ENCODE data around the gene FZR1. TPM values are rescaled to one million over a fixed set of nuclear protein-coding genes. Genes with fewer than 3 reads are reported as not detected.

The FZR1 gene
- total and polyA plus RNA-seq, 2 of the 8 experiments (the other 6 are each of a cell fraction or from before 2014, with no cell fraction given) = 21.6 to 35.5 TPM

DNA sequence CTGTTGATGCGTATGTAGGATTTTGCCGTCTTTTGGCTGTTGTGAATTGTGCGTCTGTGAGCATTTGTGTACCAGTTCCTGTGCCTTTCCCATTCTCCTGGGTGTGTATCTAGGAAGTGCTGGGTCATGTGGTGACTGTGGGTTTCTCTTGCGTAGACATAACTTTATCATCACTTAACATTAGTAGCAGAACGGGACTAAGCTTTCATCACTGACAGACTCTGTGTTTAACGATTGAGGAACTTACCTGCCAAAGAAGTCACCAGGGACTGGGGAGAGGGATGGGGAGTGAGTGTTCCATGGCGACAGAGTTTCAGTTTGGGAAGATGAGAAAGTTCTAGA, 15.0 kb downstream of the FZR1 start:
- Histone ChIP-seq H2BK120ac (replicated peaks; ENCODE audit: low read depth, low read length) (no peak overlapping the region), H3K36me3 (ENCODE audit: control insufficient read depth in 2 of 4, insufficient read depth in 4 of 4, low read length in 3 of 4) (peaks cover 0 to under 1% (median 0%) of the 10 kb centered on the region in 4 experiments; a peak in 1 of 8 replicates), H2BK15ac (ENCODE audit: low read length) (no peak overlapping the region), H3K79me2 (ENCODE audit: control insufficient read depth in 1 of 2, insufficient read depth in 2 of 2, low read length in 2 of 2) (peaks cover 0 to 43% of the 10 kb centered on the region in 2 experiments; a peak in 3 of 4 replicates), H3K79me1 (ENCODE audit: low read depth, low read length) (peaks cover 5% of the 10 kb centered on the region; the same call in 1 of the 2 replicates), H4K5ac (ENCODE audit: insufficient read length, low read depth, low read length) (no peak overlapping the region), H3K4ac (replicated peaks; ENCODE audit: insufficient read length, low read depth, low read length) (no peak overlapping the region), H3K56ac (replicated peaks; ENCODE audit: insufficient read length, low read depth, low read length) (no peak overlapping the region), H3K14ac (ENCODE audit: insufficient read length) (no peak overlapping the region), H2AFZ (ENCODE audit: low read length) (no peak overlapping the region), H3K9me3 (ENCODE audit: insufficient read depth in 2 of 2, low read depth in 1 of 2, low read length in 1 of 2) (no peaks in the 10 kb centered on the region), H2BK5ac (ENCODE audit: low read depth, low read length) (peak overlapping the region; percentile 47; the same call in 1 of the 2 replicates), H3K4me2 (ENCODE audit: insufficient read depth in 1 of 2, low read depth in 2 of 2, low read length in 2 of 2) (no peak overlapping the region), H4K20me1 (replicated peaks in 1 of 2; ENCODE audit: control insufficient read depth in 1 of 2, insufficient read depth in 2 of 2, low read length in 2 of 2) (peaks cover 0 to 14% of the 10 kb centered on the region in 2 experiments), H2BK12ac (ENCODE audit: low read depth, low read length) (peak overlapping the region; percentile 77; the same call in 1 of the 2 replicates), H3K27me3 (replicated peaks in 1 of 4; ENCODE audit: control insufficient read depth in 3 of 4, extremely low read depth in 1 of 4, insufficient read depth in 3 of 4, low read length in 3 of 4) (no peaks in the 10 kb centered on the region), H2AK5ac (ENCODE audit: low read depth, low read length) (no peak overlapping the region; the same call in 1 of the 2 replicates), H3K4me1 (replicated peaks in 1 of 4; ENCODE audit: control insufficient read depth in 3 of 4, insufficient read depth in 4 of 4, low read length in 3 of 4) (peaks cover 0 to 29% (median 20%) of the 10 kb centered on the region in 4 experiments; a peak in 6 of 7 replicates), H3K23me2 (ENCODE audit: low read depth, low read length) (no peaks in the 10 kb centered on the region), H3K18ac (ENCODE audit: extremely low read depth, low read length) (no peak overlapping the region), H2BK20ac (ENCODE audit: low read length) (no peak overlapping the region), H3K27ac (ENCODE audit: low read depth, low read length) (no peak overlapping the region), H3K4me3 (ENCODE audit: extremely low read depth in 1 of 4, insufficient read depth in 2 of 4, low read depth in 3 of 4, low read length in 4 of 4) (no peak overlapping the region), H4K91ac (replicated peaks; ENCODE audit: insufficient read length, low read length) (no peak overlapping the region), H3K9ac (replicated peaks in 1 of 4; ENCODE audit: extremely low read depth in 1 of 4, low read depth in 3 of 4, low read length in 3 of 4) (no peak overlapping the region), H4K8ac (ENCODE audit: extremely low read depth, insufficient read depth, low read length) (no peak overlapping the region), H3K23ac (ENCODE audit: insufficient read length) (no peak overlapping the region)
- CTCF ChIA-PET (ENCODE audit: partially characterized antibody) = interaction anchor here (0.6 to 4.7 kb wide), 7 partner anchors 8 to 129 kb away, joined by 3 to 15 read pairs (median 3); no protein-coding TSS in a partner anchor
- no peak for FAIRE-seq
- WGBS, 2 experiments (ENCODE audit: extremely low coverage in 1 of 2, insufficient coverage in 1 of 2, insufficient read length in 1 of 2, insufficient replicate concordance in 2 of 2, low coverage in 1 of 2, low lambda C conversion rate in 2 of 2, missing lambda C conversion rate in 1 of 2) = 96% methylated on average over 7 of the region's 7 CpGs; no CpG with 5 or more reads in 1 of the 2 experiments
- DNase-seq (ENCODE audit: low read depth in 1 of 2, low spot score in 2 of 2) = no peak
- POLR2A ChIA-PET (ENCODE audit: partially characterized antibody) = interaction anchor here (1.4 to 1.5 kb wide), 2 partner anchors 8 to 11 kb away, joined by 4 to 7 read pairs; no protein-coding TSS in a partner anchor
- no peak for TF ChIP-seq TCF12 (IDR thresholded peaks at IDR 0.05; ENCODE audit: low read depth, low read length)
